ENCODE data around the gene CD244. TPM values are rescaled to one million over a fixed set of nuclear protein-coding genes. Genes with fewer than 3 reads are reported as not detected.

Gene CD244
- total RNA-seq, 4 donors from 2014 or later = 0.15 to 0.47 (median 0.27) TPM; not detected in 1

- H3K27me3 ChIP-seq = peaks cover 10% of the 10 kb centered on the region
- no peak for ATAC-seq
- H3K36me3 ChIP-seq = no peaks in the 10 kb centered on the region
- H3K27ac ChIP-seq = no peak overlapping the region
- TF ChIP-seq CTCF (IDR thresholded peaks at IDR 0.05) (no peak), POLR2A (IDR thresholded peaks at IDR 0.05) (no peak), EP300 (IDR thresholded peaks at IDR 0.05) (no peak), POLR2AphosphoS5 (IDR thresholded peaks at IDR 0.05) (no peak)
- H3K9me3 ChIP-seq = peaks cover 0 to 28% (median 0%) of the 10 kb centered on the region in 3 donors
- H3K4me1 ChIP-seq = no peaks in the 10 kb centered on the region
- H3K4me3 ChIP-seq = no peak overlapping the region
- WGBS, 2 donors (ENCODE audit: low coverage in 1 of 2) = 33 to 61% methylated on average over 1 to 2 of the region's 2 CpGs
Measured at GRCh38 chr1:160891474-160891873, 28.8 kb upstream of the CD244 start.

DNA sequence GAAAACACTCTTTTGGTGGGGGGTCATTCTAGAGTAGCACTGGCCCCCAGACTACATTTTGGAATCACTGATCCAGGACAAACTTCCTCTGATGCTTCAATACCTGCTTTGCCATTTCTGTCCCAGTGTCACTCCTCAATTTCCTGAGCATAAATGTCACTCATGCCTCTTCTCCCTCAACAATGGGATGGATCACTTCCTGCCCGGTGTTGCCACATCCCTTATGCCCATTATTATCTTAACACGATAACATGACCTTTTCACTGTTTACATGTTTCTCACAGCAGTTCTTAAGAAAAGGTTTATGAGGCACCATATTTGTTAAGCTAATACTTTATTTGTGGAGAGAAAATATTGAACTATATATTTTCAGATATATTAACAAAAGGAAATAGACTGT is 26.2 kb upstream of the CD244 start:
- no peak for TF ChIP-seq POLR2A (IDR thresholded peaks at IDR 0.05)
- TF ChIP-seq EP300 (IDR thresholded peaks at IDR 0.05) = no peak
- no peak for TF ChIP-seq POLR2AphosphoS5 (IDR thresholded peaks at IDR 0.05)
- Histone ChIP-seq H3K36me3 (no peaks in the 10 kb centered on the region), H3K27ac (no peak overlapping the region), H3K4me1 (no peaks in the 10 kb centered on the region), H3K27me3 (peaks cover 10% of the 10 kb centered on the region), H3K9me3 (peaks cover 0 to 18% (median 0%) of the 10 kb centered on the region in 3 donors), H3K4me3 (no peak overlapping the region)
- ATAC-seq = no peak
- 23 to 69% methylated on average over 2 of the region's 2 CpGs for WGBS, 2 donors (ENCODE audit: low coverage in 1 of 2)

GRCh38 chr1:160887071-160887470 is 24.4 kb upstream of the CD244 start:
- no peaks in the 10 kb centered on the region for H3K9me3 ChIP-seq
- H3K4me1 ChIP-seq = no peaks in the 10 kb centered on the region
- H3K27me3 ChIP-seq = peaks cover 10% of the 10 kb centered on the region
- 63 to 80% methylated on average over 2 of the region's 2 CpGs for WGBS, 2 donors (ENCODE audit: low coverage in 1 of 2)
- H3K4me3 ChIP-seq = no peak overlapping the region
- TF ChIP-seq CTCF (IDR thresholded peaks at IDR 0.05) (no peak), POLR2A (IDR thresholded peaks at IDR 0.05) (no peak), EP300 (IDR thresholded peaks at IDR 0.05) (no peak), POLR2AphosphoS5 (IDR thresholded peaks at IDR 0.05) (no peak)
- no peak overlapping the region for H3K27ac ChIP-seq
- no peaks in the 10 kb centered on the region for H3K36me3 ChIP-seq
- no peak for ATAC-seq

- Histone ChIP-seq H3K4me3 (no peak within 1 kb of the TSS), H3K27me3 (peaks cover 7% of the 10 kb centered on the region), H3K4me1 (no peaks in the 10 kb centered on the region), H3K36me3 (no peaks in the 10 kb centered on the region), H3K9me3 (no peaks in the 10 kb centered on the region), H3K27ac (no peak within 1 kb of the TSS)
- no peak for TF ChIP-seq CTCF (IDR thresholded peaks at IDR 0.05)
- TF ChIP-seq EP300 (IDR thresholded peaks at IDR 0.05) = no peak
- WGBS, 2 donors (ENCODE audit: low coverage in 1 of 2) = 68 to 75% methylated on average over 2 of the region's 5 CpGs
- no peak for ATAC-seq
Measured at GRCh38 chr1:160885042-160885441, 22.4 kb upstream of the CD244 start, which contains the start of gene ITLN1. ITLN1 (minus strand) TSS chr1:160885180; CDS start chr1:160884877, 303 bp downstream.

DNA sequence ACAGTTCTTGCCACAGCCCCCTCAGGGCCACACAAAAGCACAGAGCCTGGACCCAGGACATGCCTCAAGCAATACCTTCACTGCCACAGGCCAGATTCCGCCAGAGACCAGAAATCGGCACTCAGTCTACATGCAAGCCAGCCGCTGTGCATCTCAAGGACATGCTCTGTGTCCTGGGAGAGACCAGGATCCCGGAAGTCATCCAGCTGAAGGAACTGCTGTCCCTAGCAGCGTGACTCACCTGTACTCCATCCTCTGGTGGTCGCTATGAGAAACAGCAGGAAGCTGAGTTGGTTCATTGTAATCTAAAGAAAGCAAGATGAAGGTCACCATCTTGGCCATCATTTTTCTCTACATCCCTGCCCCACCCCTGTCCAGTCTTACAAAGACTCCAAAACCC is 21.9 kb upstream of the CD244 start:
- 92% methylated on average over 2 of the region's 6 CpGs; no CpG with 5 or more reads in 1 of the 2 donors for WGBS, 2 donors (ENCODE audit: low coverage in 1 of 2)
- Histone ChIP-seq H3K9me3 (no peaks in the 10 kb centered on the region), H3K4me3 (no peak overlapping the region), H3K27ac (no peak overlapping the region), H3K27me3 (peaks cover 2% of the 10 kb centered on the region), H3K4me1 (no peaks in the 10 kb centered on the region), H3K36me3 (no peaks in the 10 kb centered on the region)
- no peak for ATAC-seq
- TF ChIP-seq CTCF (IDR thresholded peaks at IDR 0.05) (peak in 2 of 4 experiments; percentile 15 to 38), POLR2A (IDR thresholded peaks at IDR 0.05) (no peak)

All from gastroesophageal sphincter (tissue), 4 donors.